Left ventricle myocardium superior (tissue), 1 donor: ENCODE measurements around the gene ID2. TPM values are rescaled to one million over a fixed set of nuclear protein-coding genes. Genes with fewer than 3 reads are reported as not detected.

Source experiments
- ATAC-seq: fragments of 200-7000 bp; cut with Tn5 transposase; one replicate; pipeline ENCODE4 v1.9.1; 2020; ENCODE audit warnings: mild to moderate bottlenecking, moderate library complexity
- DNase-seq: peaks from one replicate; pipeline ENCODE4 v3.0.0-alpha.2; 2020
- intact Hi-C: fragments of 100-400 bp; cut with micrococcal nuclease; formaldehyde crosslinking; loops from one replicate; pipeline ENCODE4 v1.11.0; 2022
- total RNA-seq: library from RNA; stranded (reverse); fragmentation: NEBNext Ultra II Directional; extraction: Animal tissue kit (Norgen Biotek cat#: 25700); gene quantifications from one replicate; pipeline ENCODE4 v1.2.1, GENCODE V29; 2021
- donor health status: DM: no; HTN: yes; CAD: no; lungs with severe emphysema.

Gene ID2
- total RNA-seq, 1 donor from 2014 or later = 30.0 TPM

GRCh38 chr2:8661736-8662135, 20.1 kb upstream of the ID2 start:
- intact Hi-C loops = no loop called here
- peak; percentile 46 for DNase-seq
- peak; percentile 57 for ATAC-seq

GRCh38 chr2:8662239-8662879, 19.5 kb upstream of the ID2 start:
- intact Hi-C loops = no loop called here
- no peak for DNase-seq

GRCh38 chr2:8663997-8664396, 17.9 kb upstream of the ID2 start:
- DNase-seq = no peak
- no peak for ATAC-seq
- intact Hi-C loops = no loop called here

More at GRCh38 chr2:8662239-8662879, 19.5 kb upstream of the ID2 start:
- no peak for ATAC-seq

- intact Hi-C loops = no loop called here
- ATAC-seq (no peak), DNase-seq (no peak)
Measured at GRCh38 chr2:8666581-8666980, 15.3 kb upstream of the ID2 start.

- intact Hi-C loops = no loop called here
- ATAC-seq (no peak), DNase-seq (no peak)
Measured at GRCh38 chr2:8667896-8668512, 13.9 kb upstream of the ID2 start.

GRCh38 chr2:8669157-8669817, 12.6 kb upstream of the ID2 start:
- ATAC-seq (peak; percentile 71), DNase-seq (no peak)
- intact Hi-C loops = no loop called here

- ATAC-seq (no peak), DNase-seq (no peak)
- intact Hi-C loops = no loop called here
Measured at GRCh38 chr2:8670580-8670979, 11.3 kb upstream of the ID2 start.

- intact Hi-C loops = no loop called here
- no peak for DNase-seq
Measured at GRCh38 chr2:8671176-8671575, 10.7 kb upstream of the ID2 start.

GRCh38 chr2:8671802-8672201, 10.1 kb upstream of the ID2 start:
- DNase-seq = no peak
- no peak for ATAC-seq
- intact Hi-C loops = no loop called here

More at GRCh38 chr2:8671176-8671575, 10.7 kb upstream of the ID2 start:
- no peak for ATAC-seq

GRCh38 chr2:8672940-8673339, 8.9 kb upstream of the ID2 start:
- no peak for DNase-seq
- ATAC-seq = no peak
- intact Hi-C loops = no loop called here

GRCh38 chr2:8673381-8673780, 8.5 kb upstream of the ID2 start:
- intact Hi-C loops = no loop called here
- ATAC-seq (no peak), DNase-seq (no peak)

- no peak for DNase-seq
- ATAC-seq = no peak
- intact Hi-C loops = no loop called here
Measured at GRCh38 chr2:8674420-8675009, 7.3 kb upstream of the ID2 start.

- ATAC-seq (no peak), DNase-seq (no peak)
- intact Hi-C loops = no loop called here
Measured at GRCh38 chr2:8675543-8675942, 6.3 kb upstream of the ID2 start.

GRCh38 chr2:8676191-8676920, 5.5 kb upstream of the ID2 start:
- peak; percentile 72 for ATAC-seq
- intact Hi-C loops = no loop called here
- DNase-seq = peak; percentile 93

GRCh38 chr2:8676921-8677645, 4.8 kb upstream of the ID2 start:
- no peak for ATAC-seq
- DNase-seq = no peak
- intact Hi-C loops = no loop called here

GRCh38 chr2:8677646-8678592, 3.9 kb upstream of the ID2 start:
- peak; percentile 67 for DNase-seq
- intact Hi-C loops = no loop called here
- peak; percentile 3 for ATAC-seq

GRCh38 chr2:8678731-8679566, 2.9 kb upstream of the ID2 start:
- ATAC-seq = peak; percentile 71
- intact Hi-C loops = no loop called here
- DNase-seq = peak; percentile 99
